HG03139 (cell line): ENCODE data around the gene NHSL2.
"Not testable (repeated sequence)": the region's sequence is repeated elsewhere in the genome, so short reads cannot be mapped to it uniquely, and the experiment has no call there.

Experiments used
- ATAC-seq: cut with Tn5 transposase; IDR thresholded peaks from one replicate; pipeline ENCODE4 v1.9.1; 2021; ENCODE audit not compliant: unreplicated experiment

The NHSL2 gene

DNA sequence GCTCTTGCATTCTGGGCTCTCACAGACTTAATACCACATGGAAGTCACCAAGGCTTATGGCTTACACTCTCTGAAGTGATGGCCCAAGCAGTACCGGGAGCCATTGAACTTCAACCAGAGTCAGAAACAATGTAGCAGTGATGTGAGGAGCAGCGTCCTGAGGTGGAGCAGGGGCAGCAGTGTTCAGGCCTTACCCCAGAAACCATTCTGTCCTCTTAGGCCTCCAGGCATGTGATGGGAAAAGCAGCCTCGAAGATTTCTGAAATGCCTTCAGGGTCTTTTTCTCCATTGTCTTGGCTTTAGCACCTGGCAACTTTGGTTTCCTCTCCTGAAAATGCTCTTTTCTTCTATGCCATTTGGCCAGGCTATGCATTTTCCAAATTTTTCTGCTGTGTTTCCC, 248.1 kb downstream of the NHSL2 start:
- ATAC-seq = no peak

GRCh38 chrX:72159769-72160168, 249.1 kb downstream of the NHSL2 start:
- no peak for ATAC-seq

GRCh38 chrX:72165551-72165950, 254.9 kb downstream of the NHSL2 start:
- ATAC-seq = no peak

- ATAC-seq = no peak
Measured at GRCh38 chrX:72169008-72169728, 258.5 kb downstream of the NHSL2 start.

DNA sequence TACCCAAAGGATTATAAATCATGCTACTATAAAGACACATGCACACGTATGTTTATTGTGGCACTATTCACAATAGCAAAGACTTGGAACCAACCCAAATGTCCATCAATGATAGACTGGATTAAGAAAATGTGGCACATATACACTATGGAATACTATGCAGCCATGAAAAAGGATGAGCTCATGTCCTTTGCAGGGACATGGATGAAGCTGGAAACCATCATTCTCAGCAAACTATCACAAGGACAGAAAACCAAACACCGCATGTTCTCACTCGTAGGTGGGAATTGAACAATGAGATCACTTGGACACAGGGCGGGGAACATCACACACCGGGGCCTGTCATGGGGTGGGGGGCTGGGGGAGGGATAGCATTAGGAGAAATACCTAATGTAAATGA, 265.6 kb downstream of the NHSL2 start:
- ATAC-seq = not testable (repeated sequence)

DNA sequence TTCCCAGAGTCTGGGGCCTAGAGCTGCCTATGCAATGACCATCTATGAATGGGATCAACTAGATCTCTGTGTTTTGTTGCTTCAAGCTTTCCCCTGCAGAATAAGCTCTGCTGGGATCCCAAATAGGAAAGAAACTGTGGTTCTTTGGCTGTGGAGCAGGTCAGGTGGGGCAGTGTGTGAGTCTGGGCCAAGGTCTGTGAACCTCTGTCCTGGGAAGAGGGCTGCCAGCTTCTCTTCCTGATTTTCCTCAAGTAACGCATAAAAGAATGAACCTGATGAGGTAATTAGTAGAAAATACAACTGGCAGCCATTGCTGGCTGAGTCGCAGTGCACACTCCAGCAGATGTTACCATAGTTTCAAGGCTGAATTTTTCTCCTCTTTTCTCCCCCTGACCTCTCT, 266.3 kb downstream of the NHSL2 start:
- no peak for ATAC-seq

GRCh38 chrX:72180539-72180938, 269.9 kb downstream of the NHSL2 start:
- ATAC-seq = no peak

DNA sequence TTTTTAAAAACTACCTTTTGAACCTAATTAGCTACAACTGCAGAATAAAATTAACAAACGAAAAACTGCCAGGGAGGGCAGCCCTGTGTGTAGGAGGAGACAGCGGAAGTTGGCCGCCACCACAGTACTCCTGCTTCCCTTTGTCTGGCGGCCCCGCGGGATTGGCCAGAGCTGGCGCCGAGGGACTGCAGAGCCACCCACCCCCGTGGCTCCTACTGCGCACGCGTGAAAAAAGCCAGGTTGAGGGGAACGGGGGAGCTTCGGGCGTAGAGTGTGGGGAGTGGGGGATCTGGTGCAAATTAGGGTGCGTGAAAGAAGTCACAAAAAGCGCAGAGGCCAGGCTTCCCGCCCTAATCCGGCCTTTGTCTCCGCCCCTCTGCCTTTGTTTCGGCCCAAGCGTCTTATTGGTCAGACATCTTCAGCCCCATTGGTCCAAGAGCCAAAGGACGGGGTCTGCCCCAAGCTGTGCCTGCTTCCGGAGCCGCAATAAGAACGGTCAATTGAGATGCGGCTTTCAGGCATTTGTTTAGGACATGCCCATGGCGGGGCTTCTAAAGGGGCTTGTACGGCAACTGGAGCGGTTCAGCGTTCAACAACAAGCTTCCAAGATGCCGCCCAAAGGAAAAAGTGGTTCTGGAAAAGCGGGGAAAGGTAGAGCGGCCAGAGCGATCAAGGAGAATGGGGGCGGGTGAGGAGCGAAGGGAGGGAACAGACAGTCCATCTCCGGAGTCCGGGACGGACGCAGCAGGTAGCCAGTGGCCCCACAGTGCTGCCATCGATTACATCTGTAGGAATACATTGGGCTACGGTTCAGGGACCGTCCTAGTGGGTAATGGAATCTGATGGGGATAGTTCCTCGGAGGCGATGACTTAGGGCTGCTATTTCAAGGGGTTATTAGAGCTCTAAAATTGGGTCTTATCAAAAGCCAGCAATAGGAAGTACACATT, 270.8 kb downstream of the NHSL2 start, which contains the start of gene PIN4:
PIN4 (plus strand) TSS at position 580 of the 948 bp plus-strand sequence; CDS start at position 609, 29 bp downstream.
- peak; percentile 97 for ATAC-seq

DNA sequence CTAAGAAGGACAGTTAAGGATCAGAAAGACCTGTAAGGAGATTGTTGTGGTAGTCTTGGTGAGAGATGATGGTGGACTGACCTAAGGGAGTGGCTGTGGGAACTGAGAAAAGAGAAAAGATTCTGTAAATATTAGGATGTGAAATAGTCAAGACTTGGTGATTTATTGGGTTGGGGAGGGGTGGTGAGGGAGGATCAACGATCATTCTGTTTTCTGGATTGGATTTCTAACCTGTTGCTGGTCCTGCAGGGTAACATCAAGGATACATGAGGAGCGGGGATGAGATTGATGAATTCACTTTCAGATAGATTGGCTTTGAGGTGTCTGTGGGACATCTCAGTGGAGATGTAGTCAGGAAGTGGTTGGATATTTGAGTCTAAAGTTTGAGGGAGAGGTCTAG, 272.3 kb downstream of the NHSL2 start:
- no peak for ATAC-seq

- ATAC-seq = no peak
Measured at GRCh38 chrX:72201836-72202536, 291.3 kb downstream of the NHSL2 start.
